ENCODE measurements around the gene MICOS13. TPM values are rescaled to one million over a fixed set of nuclear protein-coding genes. Genes with fewer than 3 reads are reported as not detected.

MICOS13 gene
- total RNA-seq, 1 experiment from 2014 or later = 93.5 TPM

GRCh38 chr19:5676772-5677105 lies 3.6 kb downstream of the MICOS13 start:
- CTCF ChIA-PET = no interaction called here
- in situ Hi-C loops (cut with HindIII; ENCODE audit: low pct_unique_long_range_greater_than_20kb, low sequenced_read_pairs) = no loop called here
- no TSS peak for BruUV-seq (replicated peaks)
- intact Hi-C loops (cut with micrococcal nuclease; ENCODE audit: unreplicated experiment) = no loop called here
- POLR2A ChIA-PET = no interaction called here
- Histone ChIP-seq H3K36me3 (ENCODE audit: control insufficient read depth, insufficient read depth, low read length) (peaks cover 5% of the 10 kb centered on the region; the same call in 1 of the 2 replicates), H3K4me1 (ENCODE audit: control insufficient read depth, insufficient read depth, low read length) (no peaks in the 10 kb centered on the region), H3K27me3 (ENCODE audit: control insufficient read depth, insufficient read depth, low read length) (no peaks in the 10 kb centered on the region), H3K27ac (ENCODE audit: low read length) (no peak overlapping the region), H3K4me3 (ENCODE audit: low read depth in 2 of 2, low read length in 2 of 2) (no peak overlapping the region), H3K9me3 (ENCODE audit: control insufficient read depth, insufficient read depth, low read depth, low read length) (no peaks in the 10 kb centered on the region)
- DNase-seq (ENCODE audit: low read depth, low spot score) = no peak
- no peak for TF ChIP-seq POLR2AphosphoS5 (IDR thresholded peaks at IDR 0.05; ENCODE audit: low read depth, low read length)
- no peak for TF ChIP-seq TCF7L2 (IDR thresholded peaks at IDR 0.05; ENCODE audit: low read depth, low read length)
- TF ChIP-seq REST (IDR thresholded peaks at IDR 0.05; ENCODE audit: insufficient read depth in 1 of 2, low read depth in 2 of 2, low read length in 1 of 2) = no peak
- TF ChIP-seq CTCF (IDR thresholded peaks at IDR 0.05) = no peak
- no peak for TF ChIP-seq SIN3A (IDR thresholded peaks at IDR 0.05; ENCODE audit: borderline replicate concordance, insufficient read depth, low read depth, low read length)
- ATAC-seq = no peak

- H3K27me3 ChIP-seq (ENCODE audit: control insufficient read depth, insufficient read depth, low read length) = no peaks in the 10 kb centered on the region
- intact Hi-C loops (cut with micrococcal nuclease; ENCODE audit: unreplicated experiment) = no loop called here
- H3K36me3 ChIP-seq (ENCODE audit: control insufficient read depth, insufficient read depth, low read length) = peaks cover 5% of the 10 kb centered on the region; the same call in 1 of the 2 replicates
- no peak overlapping the region for H3K27ac ChIP-seq (ENCODE audit: low read length)
- ChIA-PET CTCF (no interaction called here), POLR2A (no interaction called here)
- H3K4me1 ChIP-seq (ENCODE audit: control insufficient read depth, insufficient read depth, low read length) = no peaks in the 10 kb centered on the region
- no peak for DNase-seq (ENCODE audit: low read depth, low spot score)
- ATAC-seq = no peak
- H3K9me3 ChIP-seq (ENCODE audit: control insufficient read depth, insufficient read depth, low read depth, low read length) = no peaks in the 10 kb centered on the region
- in situ Hi-C loops (cut with HindIII; ENCODE audit: low pct_unique_long_range_greater_than_20kb, low sequenced_read_pairs) = no loop called here
- H3K4me3 ChIP-seq (ENCODE audit: low read depth in 2 of 2, low read length in 2 of 2) = no peak overlapping the region
- BruUV-seq (replicated peaks) = no TSS peak
- TF ChIP-seq POLR2AphosphoS5 (IDR thresholded peaks at IDR 0.05; ENCODE audit: low read depth, low read length) (0 out of 2 replicates have a peak, but pooled peaks have one; percentile 28), CTCF (IDR thresholded peaks at IDR 0.05) (no peak)
Measured at GRCh38 chr19:5676105-5676771, 4.1 kb downstream of the MICOS13 start.
